Endodermal cell (in vitro differentiated cells): Measurements from ENCODE around the gene SLFN12. TPM values are rescaled to one million over a fixed set of nuclear protein-coding genes. Genes with fewer than 3 reads are reported as not detected.

ENCODE experiments used
- DNase-seq: peaks from one replicate; pipeline ENCODE4 v3.0.0-alpha.2; 2017
- H3K27ac ChIP-seq: 2 replicates; pipeline ENCODE4 v1.5.1; 2013; ENCODE audit warnings: mild to moderate bottlenecking, low read depth, low read length, moderate library complexity
- H3K27me3 ChIP-seq: 2 replicates; pipeline ENCODE4 v1.6.1; 2013; ENCODE audit warnings: mild to moderate bottlenecking, low read length, moderate library complexity; ENCODE audit not compliant: insufficient read depth, control insufficient read depth, poor library complexity, severe bottlenecking
- H3K36me3 ChIP-seq: 2 replicates; pipeline ENCODE4 v1.7.0; 2013; ENCODE audit warnings: mild to moderate bottlenecking, low read length, moderate library complexity; ENCODE audit not compliant: control insufficient read depth, insufficient read depth
- H3K4me1 ChIP-seq: one replicate; pipeline ENCODE4 v1.7.0; 2013; ENCODE audit warnings: low read length; ENCODE audit not compliant: control insufficient read depth, insufficient read depth
- H3K4me3 ChIP-seq: 2 replicates; pipeline ENCODE4 v1.5.1; 2013; ENCODE audit warnings: mild to moderate bottlenecking, low read length, moderate library complexity
- H3K9ac ChIP-seq: 2 replicates; pipeline ENCODE4 v1.6.1; 2013; ENCODE audit warnings: mild to moderate bottlenecking, low read length, moderate library complexity; ENCODE audit not compliant: poor library complexity, severe bottlenecking; ENCODE audit errors: extremely low read depth
- H3K9me3 ChIP-seq: 2 replicates; pipeline ENCODE4 v1.6.1; 2013; ENCODE audit warnings: mild to moderate bottlenecking, low read length, moderate library complexity; ENCODE audit not compliant: control insufficient read depth
- H3K27ac Mint-ChIP-seq: 2 replicates; pipeline ENCODE4 v1.8.0; 2020; ENCODE audit warnings: mixed read lengths
- H3K27me3 Mint-ChIP-seq: 2 replicates; pipeline ENCODE4 v1.8.0; 2021; ENCODE audit warnings: mild to moderate bottlenecking, mixed read lengths; ENCODE audit not compliant: insufficient read depth
- H3K36me3 Mint-ChIP-seq: 2 replicates; pipeline ENCODE4 v1.8.0; 2020; ENCODE audit warnings: low read depth, mixed read lengths
- H3K4me1 Mint-ChIP-seq: 2 replicates; pipeline ENCODE4 v1.8.0; 2020; ENCODE audit warnings: mixed read lengths
- H3K4me3 Mint-ChIP-seq: 2 replicates; pipeline ENCODE4 v1.8.0; 2020; ENCODE audit warnings: mild to moderate bottlenecking, moderate library complexity, mixed read lengths
- H3K9me3 Mint-ChIP-seq: 2 replicates; pipeline ENCODE4 v1.8.0; 2020; ENCODE audit warnings: mild to moderate bottlenecking, mixed read lengths
- WGBS, 2 experiments: methylation state at CpG; one replicate each; pipeline versions ENCODE4 v1.1.5 to v1.1.7; 2013; ENCODE audit warnings: missing lambda C conversion rate in 2 of 2, mixed read lengths in 1 of 2; ENCODE audit not compliant: insufficient coverage in 1 of 2, insufficient read length in 1 of 2; 5-methylcytosine and 5-hydroxymethylcytosine counted together
- total RNA-seq, 2 donors: library from RNA; stranded (reverse); fragmentation: NEBNext Ultra II Directional in 1 of 2; extraction: Animal tissue kit (Norgen Biotek cat#: 25700) in 1 of 2; gene quantifications; 2 replicates in 1 of 2; 3 replicates in 1 of 2; pipeline ENCODE4 v1.2.1, GENCODE V29; 2021
- TF ChIP-seq, protein P1 (sequence below): fragments of 200-600 bp; sonication (generic); conservative IDR thresholded peaks from 2 replicates; pipeline ENCODE4 v1.5.0; 2021; ENCODE audit warnings: antibody characterized with exemption, mild to moderate bottlenecking

Gene SLFN12
- total RNA-seq, 2 donors from 2014 or later, result 3.7 to 4.9 TPM

DNA sequence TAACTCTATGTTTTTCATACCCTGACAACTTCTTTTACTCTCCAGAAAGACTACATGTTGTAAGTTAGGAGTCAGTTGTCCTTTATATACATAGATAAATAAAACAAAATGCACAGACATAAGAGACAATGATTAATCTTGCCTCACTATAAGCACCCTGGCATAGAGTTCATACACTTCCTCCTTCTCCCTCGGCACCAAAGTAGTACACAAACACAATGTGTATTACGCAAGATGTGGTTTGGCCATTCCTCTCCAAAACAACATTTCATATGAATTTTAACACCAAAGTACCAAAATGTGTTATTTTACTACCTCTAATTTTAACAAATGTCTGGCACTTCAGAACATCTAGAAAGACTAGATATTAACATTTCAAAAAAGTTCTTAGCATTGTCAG lies 41.6 kb downstream of the SLFN12 start:
- no peak overlapping the region for H3K9ac ChIP-seq
- Mint-ChIP-seq H3K4me1 (peaks cover 4% of the 10 kb centered on the region), H3K27me3 (peaks cover 2% of the 10 kb centered on the region), H3K9me3 (peaks cover 21% of the 10 kb centered on the region), H3K27ac (no peak overlapping the region), H3K4me3 (no peak overlapping the region), H3K36me3 (peaks cover 4% of the 10 kb centered on the region)
- H3K9me3 ChIP-seq, result peaks cover 8% of the 10 kb centered on the region
- WGBS, 2 experiments, result 98 to 100% methylated on average over 1 of the region's 2 CpGs
- no peaks in the 10 kb centered on the region for H3K4me1 ChIP-seq
- no peak overlapping the region for H3K4me3 ChIP-seq
- H3K27ac ChIP-seq, result no peak overlapping the region
- TF ChIP-seq, protein P1, sequence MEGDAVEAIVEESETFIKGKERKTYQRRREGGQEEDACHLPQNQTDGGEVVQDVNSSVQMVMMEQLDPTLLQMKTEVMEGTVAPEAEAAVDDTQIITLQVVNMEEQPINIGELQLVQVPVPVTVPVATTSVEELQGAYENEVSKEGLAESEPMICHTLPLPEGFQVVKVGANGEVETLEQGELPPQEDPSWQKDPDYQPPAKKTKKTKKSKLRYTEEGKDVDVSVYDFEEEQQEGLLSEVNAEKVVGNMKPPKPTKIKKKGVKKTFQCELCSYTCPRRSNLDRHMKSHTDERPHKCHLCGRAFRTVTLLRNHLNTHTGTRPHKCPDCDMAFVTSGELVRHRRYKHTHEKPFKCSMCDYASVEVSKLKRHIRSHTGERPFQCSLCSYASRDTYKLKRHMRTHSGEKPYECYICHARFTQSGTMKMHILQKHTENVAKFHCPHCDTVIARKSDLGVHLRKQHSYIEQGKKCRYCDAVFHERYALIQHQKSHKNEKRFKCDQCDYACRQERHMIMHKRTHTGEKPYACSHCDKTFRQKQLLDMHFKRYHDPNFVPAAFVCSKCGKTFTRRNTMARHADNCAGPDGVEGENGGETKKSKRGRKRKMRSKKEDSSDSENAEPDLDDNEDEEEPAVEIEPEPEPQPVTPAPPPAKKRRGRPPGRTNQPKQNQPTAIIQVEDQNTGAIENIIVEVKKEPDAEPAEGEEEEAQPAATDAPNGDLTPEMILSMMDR, result no peak
- no peak for DNase-seq
- H3K27me3 ChIP-seq, result no peaks in the 10 kb centered on the region
- no peaks in the 10 kb centered on the region for H3K36me3 ChIP-seq

DNA sequence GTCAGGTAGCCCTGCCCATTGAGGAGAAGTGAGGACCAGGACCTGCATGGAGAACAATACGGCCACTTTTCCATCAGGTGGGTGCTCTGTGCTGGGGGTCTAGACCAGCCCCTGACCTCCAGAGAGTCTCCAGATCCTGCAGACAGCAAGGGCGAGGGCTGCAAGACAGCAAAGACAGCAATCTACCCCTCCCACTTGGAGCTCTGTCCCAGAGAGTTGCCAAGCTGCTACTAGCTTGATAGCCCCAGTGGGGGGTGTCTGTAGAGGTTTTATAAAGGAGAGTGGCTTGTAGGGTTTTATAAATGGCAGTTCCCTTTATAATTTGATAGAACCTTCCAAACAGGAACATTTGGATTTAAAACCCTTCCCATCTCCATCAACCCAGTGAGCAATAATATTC lies 42.1 kb downstream of the SLFN12 start:
- DNase-seq, result peak; percentile 56
- Histone ChIP-seq H3K27ac (no peak overlapping the region), H3K4me1 (no peaks in the 10 kb centered on the region), H3K27me3 (no peaks in the 10 kb centered on the region), H3K4me3 (no peak overlapping the region), H3K9ac (no peak overlapping the region), H3K36me3 (no peaks in the 10 kb centered on the region), H3K9me3 (peaks cover 8% of the 10 kb centered on the region)
- Mint-ChIP-seq H3K36me3 (peaks cover 4% of the 10 kb centered on the region), H3K4me3 (no peak overlapping the region), H3K27me3 (peaks cover 2% of the 10 kb centered on the region), H3K9me3 (peaks cover 16% of the 10 kb centered on the region), H3K4me1 (peaks cover 4% of the 10 kb centered on the region), H3K27ac (no peak overlapping the region)
- 65 to 100% methylated on average over 1 to 2 of the region's 2 CpGs for WGBS, 2 experiments
- TF ChIP-seq, protein P1, result no peak

DNA sequence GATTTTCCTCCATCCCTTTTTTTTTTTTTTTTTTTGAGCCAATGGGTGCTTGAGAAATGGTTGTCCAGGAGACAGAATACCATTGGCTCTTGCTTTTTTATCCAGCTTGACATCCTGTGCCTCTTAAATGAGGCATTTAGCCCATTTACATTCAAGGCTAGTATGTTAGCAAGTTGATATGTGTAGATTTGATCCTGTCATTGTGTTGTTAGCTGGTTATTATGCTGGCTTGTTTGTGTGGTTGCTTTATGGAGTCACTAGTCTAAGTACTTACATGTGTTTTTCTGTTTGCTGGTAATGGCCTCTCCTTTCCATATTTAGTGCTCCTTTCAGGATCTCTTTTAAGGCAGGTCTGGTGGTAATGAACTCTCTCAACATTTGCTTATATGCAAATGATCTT lies 44.8 kb downstream of the SLFN12 start:
- Histone ChIP-seq H3K4me1 (no peaks in the 10 kb centered on the region), H3K9me3 (no peaks in the 10 kb centered on the region), H3K27me3 (no peaks in the 10 kb centered on the region), H3K27ac (no peak overlapping the region), H3K36me3 (no peaks in the 10 kb centered on the region), H3K9ac (no peak overlapping the region), H3K4me3 (no peak overlapping the region)
- Mint-ChIP-seq H3K4me3 (no peak overlapping the region), H3K4me1 (peaks cover 4% of the 10 kb centered on the region), H3K36me3 (no peaks in the 10 kb centered on the region), H3K27me3 (peaks cover 2% of the 10 kb centered on the region), H3K27ac (no peak overlapping the region), H3K9me3 (no peaks in the 10 kb centered on the region)
- TF ChIP-seq, protein P1, result no peak
- no peak for DNase-seq
